RWPE1 (cell line): Measurements from ENCODE around the gene BOD1L1.

Source experiments
- CTCF ChIA-PET: fragments of 350-600 bp; sonication (Branson Sonifier 250); formaldehyde crosslinking; extraction: SDS; loops from one replicate; lab custom pipeline; 2021; lab: Yijun Ruan, JAX
- POLR2A ChIA-PET: fragments of 400-600 bp; formaldehyde crosslinking; extraction: SDS; loops from one replicate; lab custom pipeline; 2020; ENCODE audit warnings: antibody characterized with exemption; ENCODE audit not compliant: low non-redundant PET; lab: Yijun Ruan, JAX
- DNase-seq: peaks from one replicate; pipeline ENCODE4 v3.0.0; 2012; ENCODE audit warnings: low spot score
- H3K27ac ChIP-seq: fragments of 450-650 bp; 2 replicates; pipeline ENCODE4 v1.5.1; 2017
- TF ChIP-seq, protein P1 (sequence below): fragments of 450-650 bp; conservative IDR thresholded peaks from 2 replicates; pipeline ENCODE4 v1.5.1; 2017; ENCODE audit warnings: low read depth, mild to moderate bottlenecking

The BOD1L1 gene

DNA sequence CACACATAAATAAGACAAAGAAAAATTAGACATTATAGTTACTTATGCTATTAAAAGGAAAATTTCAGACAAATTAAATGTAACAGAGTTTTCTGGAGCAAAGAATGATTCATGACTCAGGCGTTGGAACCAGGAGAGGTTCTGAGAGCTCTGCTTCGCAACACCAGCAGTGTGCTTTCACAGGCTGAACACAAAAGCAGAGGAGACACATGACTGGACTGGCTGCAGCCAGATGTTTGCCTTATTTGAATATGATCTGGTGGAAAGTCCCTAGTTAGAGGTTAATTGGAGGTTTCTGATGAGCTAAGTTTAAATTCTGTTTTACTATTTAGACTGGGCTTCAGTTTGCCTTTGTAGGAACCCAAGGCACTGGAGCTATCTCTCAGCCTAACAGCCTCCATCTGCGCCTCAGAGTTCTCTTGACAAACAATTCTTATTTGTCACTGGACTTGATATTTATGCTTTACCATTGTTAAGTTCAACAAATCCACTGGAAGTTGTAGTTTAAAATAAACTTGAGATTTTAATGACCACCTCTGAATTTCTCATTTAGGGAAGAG, 16.2 kb downstream of the BOD1L1 start:
- POLR2A ChIA-PET = no interaction called here
- no peak for DNase-seq
- CTCF ChIA-PET = no interaction called here
- no peak overlapping the region for H3K27ac ChIP-seq
- TF ChIP-seq, protein P1, sequence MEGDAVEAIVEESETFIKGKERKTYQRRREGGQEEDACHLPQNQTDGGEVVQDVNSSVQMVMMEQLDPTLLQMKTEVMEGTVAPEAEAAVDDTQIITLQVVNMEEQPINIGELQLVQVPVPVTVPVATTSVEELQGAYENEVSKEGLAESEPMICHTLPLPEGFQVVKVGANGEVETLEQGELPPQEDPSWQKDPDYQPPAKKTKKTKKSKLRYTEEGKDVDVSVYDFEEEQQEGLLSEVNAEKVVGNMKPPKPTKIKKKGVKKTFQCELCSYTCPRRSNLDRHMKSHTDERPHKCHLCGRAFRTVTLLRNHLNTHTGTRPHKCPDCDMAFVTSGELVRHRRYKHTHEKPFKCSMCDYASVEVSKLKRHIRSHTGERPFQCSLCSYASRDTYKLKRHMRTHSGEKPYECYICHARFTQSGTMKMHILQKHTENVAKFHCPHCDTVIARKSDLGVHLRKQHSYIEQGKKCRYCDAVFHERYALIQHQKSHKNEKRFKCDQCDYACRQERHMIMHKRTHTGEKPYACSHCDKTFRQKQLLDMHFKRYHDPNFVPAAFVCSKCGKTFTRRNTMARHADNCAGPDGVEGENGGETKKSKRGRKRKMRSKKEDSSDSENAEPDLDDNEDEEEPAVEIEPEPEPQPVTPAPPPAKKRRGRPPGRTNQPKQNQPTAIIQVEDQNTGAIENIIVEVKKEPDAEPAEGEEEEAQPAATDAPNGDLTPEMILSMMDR = no peak

- no peak for DNase-seq
- CTCF ChIA-PET = no interaction called here
- TF ChIP-seq, protein P1 = no peak
- H3K27ac ChIP-seq = no peak overlapping the region
- POLR2A ChIA-PET = no interaction called here
Measured at GRCh38 chr4:13605330-13605729, 22.2 kb downstream of the BOD1L1 start.

DNA sequence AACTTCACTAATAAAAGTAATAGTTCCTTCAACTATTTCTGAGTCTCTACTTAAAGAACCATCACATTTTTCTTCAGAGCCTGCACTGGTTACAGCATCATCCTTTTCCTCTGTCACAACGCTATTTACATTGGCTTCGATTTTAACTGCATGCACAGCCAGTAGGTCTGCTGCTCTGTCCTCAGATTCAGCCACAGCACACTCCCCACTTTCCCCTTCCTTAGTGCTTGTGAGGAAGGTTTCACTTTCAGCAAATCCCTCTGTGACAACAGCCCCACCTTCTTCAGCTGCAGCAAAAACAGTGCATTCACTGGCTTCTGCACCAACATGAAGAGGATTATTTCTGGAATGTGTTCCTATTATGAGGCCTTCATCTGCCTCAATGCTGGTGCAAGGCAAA, 25.7 kb downstream of the BOD1L1 start:
- POLR2A ChIA-PET = no interaction called here

DNA sequence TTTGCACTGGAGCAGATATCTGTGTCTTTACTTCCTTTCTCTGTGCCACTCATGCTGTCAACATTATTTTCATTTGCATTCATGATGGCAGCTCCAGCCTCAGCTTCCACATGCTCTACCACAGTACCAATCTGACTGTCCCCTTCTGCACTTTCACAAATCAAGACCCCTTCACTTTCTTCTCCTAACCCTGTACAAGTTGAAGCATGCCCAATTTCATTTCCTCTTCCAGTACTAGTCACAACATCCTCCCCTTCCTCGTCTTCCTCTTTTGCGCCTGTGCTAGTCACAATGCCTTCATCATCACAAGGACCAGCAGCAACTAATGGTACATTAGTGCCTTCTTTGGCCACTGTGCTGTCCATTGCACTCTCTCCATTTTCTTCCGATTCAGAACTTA, 26.5 kb downstream of the BOD1L1 start:
- ChIA-PET POLR2A (no interaction called here), CTCF (no interaction called here)
- DNase-seq = no peak
- no peak overlapping the region for H3K27ac ChIP-seq
- TF ChIP-seq, protein P1 = no peak

More for the DNA sequence above, 25.7 kb downstream of the BOD1L1 start:
- TF ChIP-seq, protein P1 = no peak
- DNase-seq = no peak
- no peak overlapping the region for H3K27ac ChIP-seq
- CTCF ChIA-PET = no interaction called here

GRCh38 chr4:13599159-13599558, 28.4 kb downstream of the BOD1L1 start:
- no peak overlapping the region for H3K27ac ChIP-seq
- TF ChIP-seq, protein P1 = no peak
- ChIA-PET POLR2A (no interaction called here), CTCF (interaction anchor here (0.6 kb wide), 1 partner anchor 56 kb away, joined by 5 read pairs; no protein-coding TSS in a partner anchor)
- no peak for DNase-seq

GRCh38 chr4:13597604-13598003, 29.9 kb downstream of the BOD1L1 start:
- H3K27ac ChIP-seq = no peak overlapping the region
- TF ChIP-seq, protein P1 = no peak
- no peak for DNase-seq
- CTCF ChIA-PET = no interaction called here
- POLR2A ChIA-PET = no interaction called here

GRCh38 chr4:13597141-13597540, 30.4 kb downstream of the BOD1L1 start:
- CTCF ChIA-PET = no interaction called here
- no peak overlapping the region for H3K27ac ChIP-seq
- no peak for DNase-seq
- TF ChIP-seq, protein P1 = no peak
- POLR2A ChIA-PET = no interaction called here
